ENCODE results near the gene NPDC1.

The NPDC1 gene

DNA sequence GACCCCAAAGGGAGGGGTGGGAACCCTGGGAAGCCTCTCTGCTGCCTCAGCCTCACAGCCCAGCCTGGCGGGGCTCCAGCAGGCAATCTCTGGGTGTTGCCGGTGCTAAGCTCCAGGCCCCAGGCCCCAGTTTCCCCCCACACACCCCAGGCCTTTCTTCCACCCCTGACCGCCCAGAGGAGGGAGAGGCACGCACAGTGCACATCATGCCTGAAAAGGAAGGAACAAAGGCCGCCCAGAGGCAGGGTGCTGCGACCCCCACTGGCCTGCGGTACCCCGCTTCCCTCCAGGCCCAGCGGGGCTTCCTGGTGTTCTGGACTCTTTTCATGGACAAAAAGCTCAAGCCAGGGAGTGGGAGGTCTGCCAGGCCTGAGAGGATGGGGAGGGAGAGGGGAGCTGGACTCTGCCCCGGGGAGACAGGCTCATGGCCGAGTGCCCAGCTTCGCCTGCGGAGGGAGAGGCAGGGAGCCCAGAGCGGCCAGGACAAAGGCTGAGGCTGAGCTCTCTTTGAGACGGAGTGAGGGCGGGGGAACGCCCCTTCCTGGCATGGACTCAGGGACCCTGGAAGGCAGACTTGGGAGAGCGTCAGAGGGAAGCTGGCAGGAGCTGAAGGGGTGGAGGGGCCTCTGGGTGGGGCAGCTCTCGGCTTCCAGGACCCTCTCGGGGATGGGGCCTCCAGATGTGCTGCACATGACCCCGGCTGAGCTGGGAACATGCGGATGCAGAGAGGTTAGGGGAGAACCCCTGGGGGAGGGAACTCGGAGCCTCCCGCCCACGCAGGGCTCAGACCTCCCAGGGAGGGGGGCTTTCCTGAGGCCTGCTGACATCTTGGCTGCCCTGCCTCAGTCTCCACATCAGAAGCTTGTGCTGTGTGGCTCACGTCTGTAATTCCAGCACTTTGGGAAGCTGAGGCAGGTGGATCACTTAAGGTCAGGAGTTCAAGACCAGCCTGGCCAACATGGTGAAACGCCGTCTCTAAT lies 9.7 kb upstream of the NPDC1 start:
- DNase-seq (ENCODE audit: low read depth), result peak; percentile 66

DNA sequence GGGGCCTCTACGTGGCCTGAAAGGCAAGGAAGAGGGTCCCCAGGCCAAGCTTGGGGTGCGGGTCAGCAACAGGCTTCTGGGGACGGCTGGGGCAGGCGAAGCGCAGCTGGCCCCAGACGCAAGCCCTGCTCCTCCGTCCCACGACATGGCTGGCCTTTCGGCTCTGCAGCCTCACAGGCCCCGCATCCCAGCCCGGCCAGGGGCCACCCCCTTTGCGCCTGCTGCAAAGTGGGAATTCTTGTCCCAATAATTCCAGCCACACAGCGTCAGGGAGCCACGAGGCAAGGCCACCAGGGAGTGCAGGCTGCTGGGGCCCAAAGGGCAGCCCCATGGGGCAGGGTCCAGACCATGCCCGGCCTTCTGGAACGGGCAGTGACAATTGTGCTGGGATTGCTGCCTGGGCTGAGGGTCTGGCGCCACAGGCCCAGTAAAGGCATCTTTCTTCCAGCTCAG lies 9.0 kb upstream of the NPDC1 start:
- DNase-seq (ENCODE audit: low read depth), result no peak

DNA sequence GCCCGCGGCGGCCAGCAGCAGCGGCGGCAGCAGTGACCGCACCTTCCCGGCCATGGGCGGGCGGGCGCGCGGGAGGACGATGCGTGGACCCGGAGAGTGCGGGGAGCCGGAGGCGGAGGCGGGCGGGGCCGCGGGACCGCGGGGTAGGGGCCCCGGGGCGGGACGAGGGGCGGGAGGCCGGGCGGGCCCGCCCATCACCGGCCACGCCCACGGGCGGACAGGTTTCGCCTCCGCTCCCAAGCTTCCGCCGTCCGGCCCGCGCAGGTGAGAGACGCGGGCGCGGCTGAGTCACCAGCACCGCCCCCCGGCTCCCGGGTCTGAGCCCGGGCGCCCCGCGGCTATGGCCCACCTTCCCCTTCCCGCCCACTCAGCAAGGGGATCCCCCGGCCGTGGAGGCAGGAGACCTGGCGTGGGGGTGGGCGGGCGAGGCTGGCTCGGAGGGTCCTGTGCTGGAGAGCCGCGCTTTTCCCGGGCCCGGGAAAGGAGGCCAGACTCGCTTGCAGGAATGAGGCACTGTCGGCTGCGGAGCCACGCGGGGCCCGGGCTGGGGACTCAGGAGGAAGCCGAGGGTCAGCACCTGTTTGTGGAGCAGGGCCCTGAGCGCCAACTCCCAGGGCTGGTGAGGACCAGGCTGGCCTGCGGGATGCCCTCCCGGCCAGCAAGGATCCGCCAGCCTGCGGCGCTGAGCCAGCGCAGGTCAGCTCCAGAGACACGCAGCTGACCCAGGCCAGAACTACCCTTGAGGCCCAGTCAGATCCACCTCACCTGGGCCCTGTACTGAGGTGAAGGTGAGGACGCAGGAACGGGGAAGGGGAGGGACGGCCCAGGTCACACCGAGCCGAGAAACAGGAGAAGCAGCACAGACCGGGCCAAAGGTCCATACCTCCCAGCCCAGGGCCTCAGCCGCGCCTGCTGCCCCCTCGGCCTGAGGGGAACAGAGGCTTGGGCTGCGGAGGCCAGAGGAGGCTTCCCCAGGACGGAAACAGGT lies 8.3 kb upstream of the NPDC1 start, which contains the start of gene ENTPD2:
ENTPD2 (minus strand) TSS at position 118 of the 988 bp plus-strand sequence; CDS start at position 54, 64 bp downstream.
- DNase-seq (ENCODE audit: low read depth), result no peak

GRCh38 chr9:137052998-137053943 lies 7.3 kb upstream of the NPDC1 start:
- DNase-seq (ENCODE audit: low read depth), result no peak

- no peak for DNase-seq (ENCODE audit: low read depth)
Measured at GRCh38 chr9:137052293-137052692, 6.3 kb upstream of the NPDC1 start.

DNA sequence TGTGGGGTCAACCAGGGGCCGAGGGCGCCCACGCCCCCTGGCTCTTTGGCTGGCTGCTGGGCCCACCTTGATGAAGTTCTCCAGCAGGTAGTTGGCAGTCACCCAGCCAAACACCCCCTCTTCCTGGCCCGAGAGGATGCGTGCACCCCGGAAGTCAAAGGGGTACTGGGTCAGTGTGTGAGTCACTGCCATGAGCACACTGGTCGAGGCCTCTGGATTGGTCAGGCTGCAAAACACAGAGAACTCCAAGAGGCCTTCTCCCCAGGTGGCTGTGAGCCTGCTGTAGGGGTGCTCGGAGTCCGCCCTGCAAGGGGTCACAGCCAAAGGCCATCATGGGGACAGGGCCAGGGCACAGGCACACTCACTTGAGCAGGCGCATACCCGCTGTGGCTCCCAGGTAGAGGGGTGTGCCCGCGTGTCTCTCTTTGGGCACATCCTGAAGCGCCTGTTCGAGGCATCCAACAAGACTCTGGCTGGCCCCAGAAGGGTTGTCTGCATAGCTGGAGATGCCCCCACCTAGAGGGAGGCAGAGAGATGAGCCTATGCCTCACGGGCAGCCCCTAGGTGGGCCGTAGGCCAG lies 5.3 kb upstream of the NPDC1 start:
- DNase-seq (ENCODE audit: low read depth), result no peak

- no peak for DNase-seq (ENCODE audit: low read depth)
Measured at GRCh38 chr9:137050570-137050969, 4.6 kb upstream of the NPDC1 start.

DNA sequence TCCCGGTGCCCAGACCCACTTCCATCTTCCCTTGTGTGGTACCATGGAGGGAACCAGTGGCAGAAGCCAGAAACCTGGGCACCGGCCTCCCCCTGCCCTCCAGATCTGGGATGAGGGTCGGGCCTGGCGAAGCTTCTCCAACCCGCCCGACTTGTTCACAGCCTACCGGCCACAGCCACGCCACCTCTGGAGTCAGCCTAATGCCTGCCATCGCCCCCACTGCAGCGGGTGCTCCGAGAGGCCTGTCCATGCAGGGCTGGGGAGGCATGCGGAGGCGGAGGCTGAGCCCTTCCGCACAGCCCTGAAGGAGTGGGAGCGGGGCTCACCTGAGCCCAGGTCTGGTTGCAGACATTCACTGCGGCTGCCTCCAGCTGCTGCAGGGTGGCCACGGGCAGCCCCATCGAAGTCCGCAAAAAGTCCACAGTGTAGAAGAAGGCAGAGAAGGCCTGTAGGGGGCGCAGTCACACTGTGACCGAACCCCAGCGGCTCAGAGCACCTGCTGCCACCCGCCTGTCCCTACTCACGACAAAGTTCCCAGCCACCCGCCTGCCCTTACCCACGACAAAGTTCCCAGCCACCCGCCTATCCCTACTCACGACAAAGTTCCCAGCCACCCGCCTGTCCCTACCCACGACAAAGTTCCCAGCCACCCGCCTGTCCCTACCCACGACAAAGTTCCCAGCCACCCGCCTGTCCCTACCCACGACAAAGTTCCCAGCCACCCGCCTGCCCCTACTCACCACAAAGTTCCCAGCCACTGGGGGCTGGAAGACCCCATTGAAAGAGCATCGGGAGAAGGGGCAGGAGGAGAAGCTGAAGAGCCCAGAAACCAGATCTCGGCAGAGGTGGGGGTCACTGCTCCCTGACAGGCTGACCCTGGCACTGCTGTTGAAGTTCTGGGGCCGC lies 3.8 kb upstream of the NPDC1 start:
- DNase-seq (ENCODE audit: low read depth), result no peak

DNA sequence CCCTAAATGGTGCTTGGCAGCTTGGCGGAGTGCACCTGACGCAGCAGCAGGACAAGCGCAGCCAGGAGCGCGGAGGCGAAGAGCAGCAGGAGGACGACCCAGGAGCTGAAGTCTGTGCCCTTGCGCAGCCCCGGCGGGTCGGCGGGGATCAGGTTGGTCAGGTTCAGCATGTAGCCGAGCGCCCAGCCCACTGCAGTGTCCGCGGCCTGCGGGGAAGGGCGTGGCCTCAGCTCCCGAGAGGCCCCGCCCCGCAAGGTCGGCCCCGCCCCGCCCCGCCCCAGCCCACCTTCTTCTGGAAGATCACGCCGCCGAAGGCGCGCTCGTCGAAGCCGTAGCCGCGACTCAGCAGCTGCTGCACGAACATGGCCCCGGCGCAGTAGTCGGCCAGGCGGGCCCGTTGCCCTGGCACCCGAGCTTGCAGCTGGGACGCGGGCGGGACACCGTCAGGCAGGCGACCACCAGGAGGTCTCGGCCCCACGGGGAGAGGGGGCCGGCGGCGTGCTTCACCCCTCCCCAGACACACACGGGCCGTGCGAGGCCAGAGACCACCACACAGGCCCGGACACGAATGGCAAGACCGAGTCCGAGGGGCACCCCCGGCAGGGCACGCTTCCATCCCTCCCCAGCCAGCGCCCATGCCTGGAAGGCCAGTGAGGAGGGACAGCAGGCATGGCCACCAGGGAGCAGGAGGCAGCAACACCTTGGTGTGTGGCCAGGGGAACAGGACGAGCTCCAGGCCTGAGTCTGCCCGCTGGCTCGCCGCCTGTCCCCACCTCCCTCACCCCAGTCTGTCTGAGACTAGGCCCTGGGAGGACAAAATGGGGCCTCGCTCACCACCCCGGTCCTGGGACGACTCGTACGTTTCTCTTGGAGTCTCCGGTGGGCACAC lies 2.9 kb upstream of the NPDC1 start:
- DNase-seq (ENCODE audit: low read depth), result no peak

- DNase-seq (ENCODE audit: low read depth), result peak; percentile 25
Measured at GRCh38 chr9:137045294-137046087, 486 bp downstream of the NPDC1 start.

GRCh38 chr9:137044502-137045177 lies 1.3 kb downstream of the NPDC1 start:
- no peak for DNase-seq (ENCODE audit: low read depth)

DNA sequence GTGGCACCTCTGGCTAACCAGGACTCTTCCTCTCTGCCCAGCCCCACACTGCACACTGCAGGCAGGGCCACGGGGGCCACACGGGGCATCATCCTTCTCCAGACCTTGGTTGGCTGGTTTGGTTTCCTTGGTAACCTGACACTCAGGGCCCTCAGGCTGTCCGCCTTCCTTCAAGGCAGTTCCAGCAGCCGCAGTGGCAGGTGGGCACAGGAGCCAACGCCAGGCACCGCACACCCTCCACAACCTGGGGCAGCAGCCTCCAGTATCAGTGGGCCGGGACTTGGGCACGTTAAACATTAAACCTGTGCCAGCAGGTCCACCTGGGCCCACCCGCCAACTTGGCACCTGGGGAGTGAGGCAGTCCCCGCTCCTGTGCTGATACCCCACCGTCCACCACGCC lies 1.9 kb downstream of the NPDC1 start:
- no peak for DNase-seq (ENCODE audit: low read depth)

- DNase-seq (ENCODE audit: low read depth), result no peak
Measured at GRCh38 chr9:137042751-137043727, 2.9 kb downstream of the NPDC1 start.

GRCh38 chr9:137041124-137041523 lies 4.9 kb downstream of the NPDC1 start:
- no peak for DNase-seq (ENCODE audit: low read depth)

- no peak for DNase-seq (ENCODE audit: low read depth)
Measured at GRCh38 chr9:137040568-137040967, 5.4 kb downstream of the NPDC1 start.

Data from fibroblast of gingiva (primary cell).